A673 (cell line): ENCODE measurements around the gene P4HB.

Experiments used
- CTCF ChIP-seq: fragments of 300-800, 200-600 bp; sonication (generic); conservative IDR thresholded peaks from 2 replicates; pipeline ENCODE4 v1.5.1; 2017; ENCODE audit warnings: low read depth, mild to moderate bottlenecking, antibody characterized with exemption, low read length, moderate library complexity, mixed read lengths
- EZH2 ChIP-seq: fragments of 200-600 bp; sonication (generic); IDR thresholded peaks from 2 replicates; pipeline ENCODE4 v1.6.1; 2017; ENCODE audit warnings: borderline replicate concordance, low read depth, mild to moderate bottlenecking, mixed read lengths, antibody characterized with exemption, low read length; ENCODE audit not compliant: poor library complexity, severe bottlenecking

DNA sequence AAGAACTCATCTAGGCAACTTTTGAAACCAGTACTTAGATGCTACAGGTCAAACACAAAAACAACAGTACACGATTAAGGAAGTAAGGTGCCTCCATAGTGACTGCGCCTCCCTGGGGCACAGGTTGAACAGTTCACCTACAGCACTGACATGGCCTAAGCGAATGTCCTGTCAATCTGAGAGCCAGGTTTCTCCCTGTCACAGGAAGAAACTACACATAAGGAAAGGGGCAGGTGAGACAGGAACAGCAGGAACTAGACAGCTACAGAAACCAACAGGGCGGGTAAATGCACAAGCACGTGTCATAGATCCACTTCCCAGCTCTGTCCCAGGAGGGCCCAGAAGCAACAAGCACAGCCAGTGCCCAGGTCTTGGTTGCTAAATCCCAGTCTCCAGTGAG, 18.8 kb upstream of the P4HB start:
- TF ChIP-seq CTCF (no peak), EZH2 (no peak)
